GM18505 (cell line): ENCODE results near the gene ARHGAP5.

ENCODE experiments used
- ATAC-seq: cut with Tn5 transposase; IDR thresholded peaks from one replicate; pipeline ENCODE4 v1.9.1; 2021; ENCODE audit not compliant: unreplicated experiment
- POLR2A ChIP-seq: IDR thresholded peaks from 4 replicates; pipeline ENCODE4 v1.6.1; 2011; ENCODE audit warnings: borderline replicate concordance; ENCODE audit not compliant: insufficient read depth, insufficient read length; ENCODE audit errors: extremely low read depth

The ARHGAP5 gene

DNA sequence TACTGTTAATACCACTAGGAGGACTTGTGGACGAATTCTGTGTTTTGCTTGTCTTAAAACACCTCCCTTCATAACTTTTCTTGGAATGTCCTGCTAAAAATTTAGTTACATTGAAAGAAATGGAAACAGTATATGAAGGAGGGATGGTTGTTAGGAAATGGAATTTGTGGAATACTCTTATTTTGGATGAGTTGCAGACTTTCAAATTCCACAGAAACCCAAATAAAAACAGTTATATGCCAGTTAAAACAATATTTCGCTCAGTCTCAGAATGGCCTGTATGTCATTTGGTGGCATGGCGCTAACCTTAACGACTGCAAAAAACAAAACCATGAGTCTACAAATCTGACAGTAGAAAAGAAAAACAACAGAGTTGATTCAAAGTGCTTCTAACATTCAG lies 12.2 kb upstream of the ARHGAP5 start:
- no peak for TF ChIP-seq POLR2A

DNA sequence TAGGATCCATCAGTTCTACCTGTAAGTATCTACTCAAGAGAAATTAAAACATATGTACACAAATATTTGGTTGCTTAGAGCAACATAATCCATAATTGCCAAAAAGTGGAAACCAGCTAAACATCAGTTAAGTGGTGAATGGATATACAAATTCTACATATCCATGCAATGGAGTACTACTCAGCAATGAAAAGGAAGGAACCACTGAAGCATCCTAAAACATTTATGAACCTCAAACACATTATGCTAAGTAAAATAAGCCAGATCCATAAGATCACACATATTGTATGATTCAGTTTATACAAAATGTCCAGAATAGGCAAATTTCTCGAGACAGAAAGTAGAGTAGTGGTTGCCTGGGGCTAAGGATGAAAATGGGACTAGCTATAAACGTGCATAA lies 8.4 kb upstream of the ARHGAP5 start:
- no peak for TF ChIP-seq POLR2A
- ATAC-seq, result no peak

More for the DNA sequence above, 12.2 kb upstream of the ARHGAP5 start:
- ATAC-seq, result no peak

DNA sequence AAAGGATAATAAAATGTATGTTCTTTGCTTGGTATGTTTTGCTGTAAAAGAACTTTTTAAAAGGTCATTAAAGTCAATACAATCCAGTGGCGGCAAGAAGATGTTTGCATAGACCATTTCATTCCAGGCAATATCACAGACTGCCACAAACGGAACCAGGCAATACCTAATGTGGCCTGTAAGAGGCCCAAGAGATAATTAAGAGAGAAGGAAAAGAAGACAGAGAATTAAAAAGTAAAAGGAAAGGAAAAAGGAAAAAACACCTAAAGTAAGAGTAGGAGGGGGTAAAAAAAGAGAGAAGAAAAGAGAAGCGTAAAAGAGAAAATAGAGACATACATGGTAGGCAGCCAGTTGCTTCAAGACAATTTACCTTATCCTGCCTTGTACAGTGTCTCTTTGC lies 6.8 kb upstream of the ARHGAP5 start:
- no peak for ATAC-seq
- TF ChIP-seq POLR2A, result no peak

DNA sequence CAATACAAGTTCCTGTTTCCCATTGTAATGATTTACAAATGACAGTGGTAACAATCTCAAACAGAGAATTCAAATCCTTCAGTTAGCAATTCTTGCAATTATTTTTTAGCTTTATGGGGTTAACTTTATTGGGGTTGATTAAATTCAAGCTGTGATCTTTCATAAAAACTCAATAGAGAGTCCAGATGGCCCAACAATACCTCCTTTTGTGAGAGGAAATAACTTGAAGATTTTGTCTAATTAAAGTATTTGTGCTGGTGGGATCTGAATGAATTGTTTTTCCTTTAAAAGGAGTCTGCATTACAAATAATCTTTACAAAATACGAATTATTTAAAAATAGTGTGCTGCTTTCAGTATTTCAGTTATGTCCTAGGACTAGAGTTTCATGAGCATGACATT lies 4.4 kb upstream of the ARHGAP5 start:
- ATAC-seq, result no peak
- TF ChIP-seq POLR2A, result no peak

DNA sequence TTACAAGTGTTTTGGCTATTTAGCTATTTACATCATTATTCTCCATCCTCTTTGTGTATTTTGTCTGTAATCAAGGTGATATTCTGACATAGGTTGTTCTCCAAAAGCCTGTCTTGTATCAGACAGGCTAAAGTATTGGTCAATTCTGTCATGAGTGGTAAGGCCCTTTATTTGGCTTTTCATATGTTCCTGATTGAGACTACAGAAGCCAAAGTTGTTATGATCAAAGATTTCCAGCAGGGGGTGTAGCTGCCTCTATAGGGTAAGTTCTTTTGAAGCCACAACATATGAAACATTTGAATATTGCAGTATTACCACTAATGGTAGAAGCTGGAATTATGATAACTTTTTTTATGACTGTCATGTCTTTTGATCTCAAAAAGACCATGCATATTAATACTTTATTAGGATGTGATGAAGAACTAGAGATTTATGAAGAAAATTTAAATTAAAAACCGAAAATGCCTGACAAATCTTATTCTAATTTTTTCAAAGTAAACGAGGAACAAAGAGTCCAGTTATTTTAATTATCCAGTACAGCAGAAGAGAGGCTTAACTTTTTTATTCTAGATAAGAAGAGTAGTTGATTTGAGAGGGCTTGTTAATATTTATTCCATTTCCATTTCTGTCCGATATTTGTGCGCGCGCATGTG lies 3.4 kb upstream of the ARHGAP5 start:
- TF ChIP-seq POLR2A, result no peak
- no peak for ATAC-seq

DNA sequence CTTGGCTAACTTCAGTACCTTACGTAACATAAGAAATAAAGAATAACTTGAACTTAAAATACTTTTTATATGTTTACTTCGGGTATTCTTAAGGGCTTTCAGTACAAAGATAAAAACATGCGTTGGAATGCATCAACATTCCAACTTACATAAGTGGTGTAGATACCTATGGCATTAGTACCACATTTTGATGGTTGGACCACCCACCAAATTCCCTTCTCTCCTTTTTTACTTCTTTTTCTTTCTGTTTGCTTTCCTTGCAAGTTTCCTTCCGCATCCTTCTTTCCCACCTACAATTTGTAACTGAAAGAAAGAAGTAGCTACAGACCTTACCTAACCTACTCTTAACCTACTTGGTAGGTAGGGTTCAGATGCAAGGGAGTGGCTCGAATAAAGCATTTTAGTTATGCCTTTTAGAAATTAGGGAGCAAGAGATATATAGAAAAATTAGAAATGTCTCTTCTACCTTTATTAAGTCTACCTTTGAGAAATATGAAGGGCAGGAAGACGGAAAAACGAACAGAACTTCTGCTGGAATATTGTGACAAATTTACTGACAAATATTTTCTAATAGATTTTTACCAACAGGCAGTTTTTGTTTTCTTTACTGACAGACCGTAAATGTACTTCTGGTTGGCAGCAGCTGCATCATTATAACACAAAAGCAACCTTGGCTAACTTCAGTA lies 2.1 kb upstream of the ARHGAP5 start:
- no peak for TF ChIP-seq POLR2A
- no peak for ATAC-seq

DNA sequence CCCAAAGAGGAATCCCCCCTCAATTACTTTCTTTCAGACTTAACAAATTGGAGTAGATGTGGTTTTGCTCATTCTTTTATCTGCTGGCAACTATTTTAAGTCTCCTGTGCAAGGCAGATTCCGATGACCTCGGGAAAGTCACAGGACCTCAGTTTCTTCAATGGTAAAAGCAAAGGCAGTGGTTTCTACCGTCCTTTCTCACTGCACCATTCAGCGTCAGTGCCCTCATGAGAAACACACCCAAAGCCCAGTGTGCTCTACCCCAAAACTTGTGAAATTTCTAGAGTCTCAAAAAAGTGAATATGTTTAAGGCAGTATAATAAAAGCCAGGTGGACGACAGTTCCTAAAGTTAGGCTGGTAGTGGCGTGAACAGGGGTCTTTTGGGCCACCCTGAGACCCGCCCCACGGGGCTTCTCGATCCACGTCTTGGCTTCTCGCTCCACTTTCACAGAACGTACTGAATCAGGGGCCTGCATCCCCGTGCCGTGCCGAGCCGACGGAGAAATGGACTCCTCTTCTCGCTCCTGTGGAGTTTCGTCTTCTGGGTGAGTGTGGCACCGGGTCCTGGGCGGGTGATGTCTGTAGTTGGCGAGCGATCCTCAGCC lies 1.3 kb upstream of the ARHGAP5 start:
- no peak for ATAC-seq
- TF ChIP-seq POLR2A, result no peak

DNA sequence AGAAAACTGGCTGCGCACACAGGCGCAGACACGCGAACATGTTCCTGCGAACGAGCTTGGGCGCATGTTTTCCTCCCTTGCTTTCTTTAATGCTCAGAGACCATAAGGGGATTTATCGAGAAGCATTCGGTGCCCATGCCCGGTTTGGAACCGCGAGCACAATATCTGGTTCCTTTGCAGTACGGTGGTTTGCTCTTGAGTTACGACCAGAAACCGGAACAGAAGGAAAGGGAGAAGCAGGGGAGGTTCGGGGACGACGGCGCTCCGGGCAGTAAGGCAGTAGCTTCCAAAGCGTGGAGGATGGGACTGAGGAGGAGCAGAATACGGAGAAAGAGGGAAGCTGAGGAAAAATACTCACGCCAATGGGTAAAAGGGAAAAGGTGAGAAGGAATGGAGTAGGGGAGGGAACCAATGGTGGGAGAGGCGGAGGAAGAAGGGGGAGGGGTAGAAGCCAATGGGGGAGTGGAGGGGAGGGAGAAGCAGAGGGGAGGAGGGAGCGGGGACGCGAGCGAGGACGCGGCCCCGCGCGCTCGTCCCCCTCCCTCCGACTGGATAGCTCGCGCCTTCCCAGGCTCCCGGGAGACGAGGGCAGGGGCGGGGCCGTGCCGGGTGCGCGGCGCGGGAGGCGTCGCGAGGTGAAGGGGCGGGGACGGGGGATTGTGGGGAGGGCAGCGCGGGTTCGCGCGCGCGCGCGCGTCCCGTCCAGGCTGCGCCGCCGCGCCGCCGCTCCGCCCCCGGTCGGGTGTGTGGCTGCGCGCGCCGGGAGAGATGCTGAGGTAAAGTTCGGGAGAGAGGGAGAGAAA lies 625 bp upstream of the ARHGAP5 start:
- peak; percentile 59 for ATAC-seq
- TF ChIP-seq POLR2A, result no peak

DNA sequence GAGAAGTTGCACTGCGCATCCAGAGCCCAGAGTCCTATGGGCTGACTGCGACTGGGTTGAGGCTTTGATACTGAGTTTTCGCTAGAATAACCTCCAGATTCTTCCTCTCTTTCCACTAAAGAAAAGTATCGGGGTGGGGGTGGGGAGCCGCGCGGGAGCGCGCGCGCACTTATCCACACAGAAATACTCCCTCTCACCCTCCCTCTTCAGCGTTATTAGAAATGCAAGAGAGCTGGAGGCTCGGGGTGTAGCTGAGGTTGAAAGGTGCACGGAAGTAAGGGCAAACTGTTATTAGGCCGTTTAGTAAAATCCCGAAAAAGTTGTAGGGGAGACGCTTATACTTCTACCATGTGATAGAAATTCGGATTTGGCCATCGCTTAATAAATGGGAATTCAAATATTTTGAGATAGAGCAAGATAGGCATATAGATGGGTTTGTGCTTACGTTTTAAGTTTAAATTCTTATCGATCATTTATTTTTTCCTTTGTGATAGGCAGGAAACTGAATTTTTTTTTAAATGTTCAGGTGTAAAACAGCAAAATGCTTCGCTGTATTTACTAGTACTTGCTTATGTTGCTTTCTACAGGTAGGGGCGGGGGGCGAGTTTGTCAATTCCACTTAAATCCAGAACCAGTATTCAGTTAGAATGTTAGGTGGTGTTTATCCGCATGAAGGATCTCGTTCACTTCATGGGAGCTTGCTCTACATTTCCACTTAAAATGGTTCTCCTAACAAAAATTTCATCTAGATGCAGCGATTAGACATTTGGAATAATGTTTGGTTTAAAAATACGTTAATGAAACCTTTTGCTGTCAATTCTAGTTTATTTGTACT lies 1.1 kb downstream of the ARHGAP5 start:
- no peak for ATAC-seq

DNA sequence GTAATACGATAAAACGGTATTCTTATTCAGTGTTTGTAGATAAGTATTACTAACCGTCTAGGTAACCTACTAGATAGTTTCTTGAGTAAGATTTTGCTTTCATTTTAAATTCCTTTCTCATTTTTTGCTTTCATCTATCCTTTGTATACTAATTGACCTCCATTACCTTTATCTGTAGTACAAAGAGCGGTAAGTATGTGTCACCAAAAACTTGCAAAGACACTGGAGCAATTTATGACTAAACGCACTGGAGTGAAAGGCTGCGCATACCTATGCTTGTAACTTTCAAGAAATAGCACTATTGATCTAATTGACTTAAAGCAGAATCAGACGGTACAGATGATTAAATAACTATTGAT lies 1.7 kb downstream of the ARHGAP5 start:
- TF ChIP-seq POLR2A, result no peak
- no peak for ATAC-seq

More for the DNA sequence above, 1.1 kb downstream of the ARHGAP5 start:
- no peak for TF ChIP-seq POLR2A

DNA sequence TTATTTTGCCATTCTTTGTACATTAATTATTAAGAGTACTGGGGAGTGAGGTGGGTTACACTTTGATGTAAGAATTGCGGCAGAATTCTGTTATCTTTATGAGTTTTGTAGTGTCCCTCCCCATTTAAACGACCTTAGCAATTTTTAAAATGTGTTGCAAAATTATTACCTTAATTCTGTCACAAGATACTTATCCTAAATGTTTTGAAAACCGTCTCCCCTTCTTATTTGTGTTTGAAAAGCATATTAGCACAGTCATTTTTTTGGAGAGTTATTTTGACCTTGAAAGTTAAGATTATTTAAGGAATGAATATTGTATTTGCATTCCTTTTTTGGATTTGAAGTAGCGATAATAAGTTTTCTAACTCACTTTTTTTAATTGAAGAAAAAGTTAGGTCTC lies 2.2 kb downstream of the ARHGAP5 start:
- TF ChIP-seq POLR2A, result no peak
- no peak for ATAC-seq

DNA sequence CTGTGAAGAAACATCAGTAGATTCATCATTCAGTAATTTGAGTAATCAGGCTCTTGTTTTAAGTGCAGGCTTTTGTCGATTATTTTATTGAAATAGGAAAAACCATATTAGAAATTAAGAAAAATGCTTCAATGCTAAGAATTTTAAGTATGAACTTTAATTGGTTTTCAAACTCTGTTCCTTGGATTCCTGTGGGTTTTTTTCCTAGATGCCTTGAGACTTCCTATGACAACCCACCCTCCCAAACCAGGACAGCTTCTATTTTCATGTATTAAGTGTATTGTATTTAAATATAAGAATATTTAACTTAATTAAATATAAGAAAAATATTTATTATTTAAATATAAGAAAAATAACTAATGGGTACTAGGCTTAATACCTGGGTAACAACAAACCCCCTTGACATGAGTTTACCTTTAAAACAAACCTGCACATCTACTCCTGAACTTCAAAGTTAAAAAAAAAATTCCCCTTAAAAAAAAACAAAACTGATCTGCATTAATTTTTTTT lies 3.0 kb downstream of the ARHGAP5 start:
- no peak for ATAC-seq

More for the DNA sequence above, 3.0 kb downstream of the ARHGAP5 start:
- no peak for TF ChIP-seq POLR2A
